ENCODE results near the gene RAB44. TPM values are rescaled to one million over a fixed set of nuclear protein-coding genes. Genes with fewer than 3 reads are reported as not detected.
A peak's percentile ranks its signal among the peaks of the same experiment; 100 is the strongest.

Gene RAB44
- total and polyA plus RNA-seq, 2 of the 4 experiments (the other 2 are of a cell fraction): 0.03 TPM; not detected in 1

GRCh38 chr6:36668591-36668990, 29.0 kb upstream of the RAB44 start (continued):
- TF ChIP-seq POLR2A (IDR thresholded peaks at IDR 0.05; ENCODE audit: low read depth, low read length) (no peak), USF2 (IDR thresholded peaks at IDR 0.05; ENCODE audit: low read depth, low read length) (no peak), RCOR1 (IDR thresholded peaks at IDR 0.05; ENCODE audit: insufficient replicate concordance, low read length) (no peak)

GRCh38 chr6:36669002-36669401, 28.6 kb upstream of the RAB44 start:
- 0 out of 2 replicates have a peak overlapping the region, but pooled peaks have one; percentile 20 for H3K23ac ChIP-seq (ENCODE audit: low read depth, low read length)
- no TSS peak for BruUV-seq (replicated peaks)
- peak overlapping the region; percentile 99 for H2BK120ac ChIP-seq (ENCODE audit: low read depth, low read length)
- H3K27ac ChIP-seq (ENCODE audit: insufficient read depth, low read length): peak overlapping the region; percentile 11; the same call in 1 of the 2 replicates
- ATAC-seq (ENCODE audit: low read depth) (no peak), DNase-seq (no peak)
- H3K9me1 ChIP-seq (ENCODE audit: insufficient read depth, low read length): peaks cover 17% of the 10 kb centered on the region
- peak overlapping the region; percentile 100 for H4K91ac ChIP-seq (ENCODE audit: insufficient read depth, low read depth, low read length)
- in situ Hi-C loops (cut with MboI; ENCODE audit: low sequenced_read_pairs): no loop called here
- H3K36me3 ChIP-seq (ENCODE audit: control insufficient read depth, insufficient read depth, low read length): no peaks in the 10 kb centered on the region
- no peak overlapping the region for H3K4me2 ChIP-seq (ENCODE audit: low read depth, low read length)
- peak overlapping the region; percentile 99 for H3K4ac ChIP-seq (ENCODE audit: low read depth, low read length)
- H4K8ac ChIP-seq (ENCODE audit: low read depth in 2 of 2, low read length in 2 of 2): 0 out of 4 replicates have a peak overlapping the region, but pooled peaks of 1 of the 2 experiments have one; percentile 21
- ChIA-PET CTCF (no interaction called here), POLR2A (ENCODE audit: unreplicated experiment) (no interaction called here)
- no peak overlapping the region for H3K4me3 ChIP-seq (ENCODE audit: insufficient read depth, low read depth, low read length)
- peak overlapping the region; percentile 93 for H3K18ac ChIP-seq (ENCODE audit: low read depth, low read length)
- H4K5ac ChIP-seq (ENCODE audit: low read depth, low read length): no peak overlapping the region; the same call in 1 of the 2 replicates
- peaks cover 0 to 23% of the 10 kb centered on the region in 2 experiments; a peak in 2 of 4 replicates for H3K79me1 ChIP-seq (ENCODE audit: low read depth in 1 of 2, low read length in 2 of 2)
- H2AK5ac ChIP-seq (ENCODE audit: low read depth, low read length): peak overlapping the region; percentile 97; the same call in 1 of the 2 replicates
- intact Hi-C loops (cut with micrococcal nuclease): no loop called here
- H3K4me1 ChIP-seq (ENCODE audit: control insufficient read depth, insufficient read depth, low read length): peaks cover 13% of the 10 kb centered on the region
- H3K9ac ChIP-seq (ENCODE audit: low read depth, low read length): no peak overlapping the region
- peak overlapping the region; percentile 100 for H2BK15ac ChIP-seq (ENCODE audit: low read depth, low read length)
- H2AFZ ChIP-seq (replicated peaks; ENCODE audit: low read length, poor library complexity): no peak overlapping the region
- 64% methylated on average over 2 of the region's 6 CpGs; no CpG with 5 or more reads in 1 of the 2 experiments for WGBS, 2 experiments (ENCODE audit: extremely low coverage in 2 of 2, insufficient read length in 1 of 2)
- no peak overlapping the region for H2AK9ac ChIP-seq (replicated peaks; ENCODE audit: low read depth, low read length, poor library complexity)
- H2BK20ac ChIP-seq (ENCODE audit: low read depth, low read length): peak overlapping the region; percentile 99
- H4K20me1 ChIP-seq (ENCODE audit: insufficient read depth, low read length): no peaks in the 10 kb centered on the region
- peak overlapping the region; percentile 18 for H2BK5ac ChIP-seq (ENCODE audit: low read depth, low read length, poor library complexity, severe bottlenecking)
- H3K27me3 ChIP-seq (ENCODE audit: control insufficient read depth, insufficient read depth, low read length): no peaks in the 10 kb centered on the region
- dilution Hi-C loops (cut with HindIII; ENCODE audit: low sequenced_read_pairs, unreplicated experiment): no loop called here
- peak overlapping the region; percentile 67; the same call in 1 of the 2 replicates for H3K14ac ChIP-seq (replicated peaks; ENCODE audit: low read depth, low read length)
- no peak overlapping the region for H3K56ac ChIP-seq (ENCODE audit: extremely low read depth, insufficient read depth, low read length)
- H3K9me3 ChIP-seq (ENCODE audit: control insufficient read depth, insufficient read depth, low read length): no peaks in the 10 kb centered on the region
- TF ChIP-seq RFX5 (IDR thresholded peaks at IDR 0.05; ENCODE audit: low read depth, low read length) (no peak), MAFK (IDR thresholded peaks at IDR 0.05; ENCODE audit: low read depth, low read length) (no peak), RAD21 (IDR thresholded peaks at IDR 0.05; ENCODE audit: low read length) (no peak), USF2 (IDR thresholded peaks at IDR 0.05; ENCODE audit: low read depth, low read length) (no peak), SMC3 (IDR thresholded peaks at IDR 0.05; ENCODE audit: low read depth, low read length) (no peak), MAZ (IDR thresholded peaks at IDR 0.05; ENCODE audit: borderline replicate concordance, low read depth, low read length) (no peak), FOS (IDR thresholded peaks at IDR 0.05; ENCODE audit: low read depth, low read length) (no peak), NFE2L2 (IDR thresholded peaks at IDR 0.05; ENCODE audit: low read depth, low read length) (no peak), RCOR1 (IDR thresholded peaks at IDR 0.05; ENCODE audit: insufficient replicate concordance, low read length) (no peak), CHD1 (IDR thresholded peaks at IDR 0.05; ENCODE audit: low read depth, low read length) (no peak), ELK1 (IDR thresholded peaks at IDR 0.05; ENCODE audit: borderline replicate concordance, low read depth, low read length) (no peak), BHLHE40 (IDR thresholded peaks at IDR 0.05; ENCODE audit: low read depth, low read length) (no peak), CEBPB (IDR thresholded peaks at IDR 0.05; ENCODE audit: low read depth, low read length) (no peak)

Measured in IMR-90 (cell line).